Measurements from ENCODE around the gene NRTN. TPM values are rescaled to one million over a fixed set of nuclear protein-coding genes. Genes with fewer than 3 reads are reported as not detected.
"Not testable (repeated sequence)": the region's sequence is repeated elsewhere in the genome, so short reads cannot be mapped to it uniquely, and the experiment has no call there.

The NRTN gene
- total RNA-seq, 3 donors from 2014 or later (not counting 1 experiment from before 2014, with no cell fraction given): 0.33 to 0.34 TPM; not detected in 1

GRCh38 chr19:5843295-5843927, 38.5 kb downstream of the NRTN start:
- Mint-ChIP-seq H3K4me1 (no peaks in the 10 kb centered on the region), H3K4me3 (no peak overlapping the region), H3K27ac (no peak overlapping the region), H3K9me3 (no peaks in the 10 kb centered on the region), H3K27me3 (ENCODE audit: low read depth in 2 of 2) (no peaks in the 10 kb centered on the region), H3K36me3 (no peaks in the 10 kb centered on the region)
- Histone ChIP-seq H3K4me1 (ENCODE audit: control insufficient read depth, insufficient read depth, low read length) (peaks cover 4% of the 10 kb centered on the region), H3K27me3 (ENCODE audit: control insufficient read depth, insufficient read depth, low read length) (no peaks in the 10 kb centered on the region), H3K4me3 (ENCODE audit: low read length) (no peak overlapping the region), H3K36me3 (ENCODE audit: control insufficient read depth, insufficient read depth, low read length) (no peaks in the 10 kb centered on the region), H3K9me3 (ENCODE audit: control insufficient read depth, insufficient read depth, low read length) (no peaks in the 10 kb centered on the region), H3K27ac (ENCODE audit: low read length) (no peak overlapping the region)
- 91% methylated on average over 17 of the region's 21 CpGs for WGBS (ENCODE audit: insufficient coverage)
- intact Hi-C loops (cut with micrococcal nuclease): no loop called here
- ATAC-seq (no peak), DNase-seq (no peak)
- TF ChIP-seq CTCF (IDR thresholded peaks at IDR 0.05): no peak

DNA sequence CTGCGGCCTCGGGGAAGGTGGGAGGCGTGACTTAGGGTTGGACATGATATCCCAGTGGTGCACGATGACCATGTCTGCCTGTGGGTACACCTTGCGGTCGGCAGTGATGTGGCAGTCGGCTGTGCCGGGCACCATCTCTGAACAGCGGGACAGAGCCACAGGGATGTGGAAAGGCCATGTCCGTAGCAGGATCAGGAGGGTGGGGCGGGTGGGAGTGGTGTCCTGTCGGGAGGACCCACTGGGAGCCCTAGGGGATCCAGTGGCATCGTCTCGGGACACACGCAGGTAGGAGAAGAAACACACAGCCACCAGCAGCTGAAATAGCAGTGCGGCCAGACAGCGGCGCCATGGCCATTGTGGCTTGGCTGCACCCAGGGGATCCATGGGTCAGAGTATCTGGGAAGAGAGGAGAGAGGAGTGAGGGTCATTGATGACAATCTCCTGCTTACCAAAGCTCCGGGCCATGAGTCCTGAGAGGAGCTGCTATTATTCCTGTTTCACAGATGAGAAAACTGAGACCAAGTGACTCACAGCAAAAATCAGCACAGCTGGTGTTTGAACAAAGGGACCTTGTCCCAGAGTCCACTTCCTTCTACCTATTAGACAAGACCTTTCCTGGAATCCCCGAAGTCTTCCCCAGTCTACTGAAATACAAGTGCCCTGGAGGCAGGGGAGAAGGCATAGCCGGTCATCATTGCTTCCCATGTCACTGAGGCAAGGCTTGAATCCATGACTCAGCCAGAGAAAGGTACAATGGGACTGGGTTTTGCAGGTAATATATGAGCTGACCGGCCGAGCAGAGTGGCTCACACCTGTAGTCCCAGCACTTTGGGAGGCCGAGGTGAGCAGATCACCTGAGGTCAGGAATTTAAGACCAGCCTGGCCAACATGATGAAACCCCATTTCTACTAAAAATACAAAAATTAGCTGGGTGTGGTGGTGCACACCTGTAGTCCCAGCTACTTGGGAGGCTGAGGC, 39.9 kb downstream of the NRTN start:
- 91% methylated on average over 23 of the region's 24 CpGs for WGBS (ENCODE audit: insufficient coverage)
- TF ChIP-seq CTCF (IDR thresholded peaks at IDR 0.05): no peak
- Histone ChIP-seq H3K36me3 (ENCODE audit: control insufficient read depth, insufficient read depth, low read length) (no peaks in the 10 kb centered on the region), H3K4me3 (ENCODE audit: low read length) (no peak overlapping the region), H3K27ac (ENCODE audit: low read length) (no peak overlapping the region), H3K4me1 (ENCODE audit: control insufficient read depth, insufficient read depth, low read length) (no peaks in the 10 kb centered on the region), H3K27me3 (ENCODE audit: control insufficient read depth, insufficient read depth, low read length) (no peaks in the 10 kb centered on the region), H3K9me3 (ENCODE audit: control insufficient read depth, insufficient read depth, low read length) (no peaks in the 10 kb centered on the region)
- ATAC-seq (no peak), DNase-seq (no peak)
- H3K9me3 Mint-ChIP-seq: no peaks in the 10 kb centered on the region
- H3K36me3 Mint-ChIP-seq: no peaks in the 10 kb centered on the region
- no peaks in the 10 kb centered on the region for H3K27me3 Mint-ChIP-seq (ENCODE audit: low read depth in 2 of 2)
- H3K27ac Mint-ChIP-seq: no peak overlapping the region
- H3K4me1 Mint-ChIP-seq: no peaks in the 10 kb centered on the region
- intact Hi-C loops (cut with micrococcal nuclease): no loop called here
- no peak overlapping the region for H3K4me3 Mint-ChIP-seq

DNA sequence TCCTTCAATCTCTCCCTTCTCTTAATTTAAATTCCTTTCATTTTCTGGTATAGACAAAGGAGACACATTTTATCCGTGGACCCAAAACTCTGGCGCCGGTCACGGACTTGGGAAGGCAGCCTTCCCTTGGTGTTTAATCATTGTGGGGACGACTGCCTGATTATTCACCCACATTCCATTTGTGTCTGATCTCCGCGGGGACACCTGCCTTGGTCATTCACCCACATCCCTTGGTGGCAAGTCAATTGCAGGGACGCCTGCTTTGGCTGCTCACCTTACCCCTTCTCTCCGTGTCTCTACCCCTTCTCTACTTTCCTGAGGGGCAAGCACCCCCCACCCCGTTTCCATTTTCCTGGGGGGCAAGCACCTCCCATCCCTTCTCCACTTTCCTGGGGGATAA, 43.0 kb downstream of the NRTN start:
- H3K4me3 Mint-ChIP-seq; H3K4me1 Mint-ChIP-seq; H3K27ac Mint-ChIP-seq; H3K36me3 ChIP-seq (ENCODE audit: control insufficient read depth, insufficient read depth, low read length); H3K4me1 ChIP-seq (ENCODE audit: control insufficient read depth, insufficient read depth, low read length); H3K27me3 ChIP-seq (ENCODE audit: control insufficient read depth, insufficient read depth, low read length); DNase-seq; intact Hi-C loops (cut with micrococcal nuclease); H3K4me3 ChIP-seq (ENCODE audit: low read length); ATAC-seq; H3K9me3 ChIP-seq (ENCODE audit: control insufficient read depth, insufficient read depth, low read length); H3K36me3 Mint-ChIP-seq; H3K27ac ChIP-seq (ENCODE audit: low read length); H3K9me3 Mint-ChIP-seq; H3K27me3 Mint-ChIP-seq (ENCODE audit: low read depth in 2 of 2): not testable (repeated sequence)
- 87% methylated on average over 10 of the region's 10 CpGs for WGBS (ENCODE audit: insufficient coverage)

- 84% methylated on average over 5 of the region's 5 CpGs for WGBS (ENCODE audit: insufficient coverage)
- H3K36me3 Mint-ChIP-seq; H3K36me3 ChIP-seq (ENCODE audit: control insufficient read depth, insufficient read depth, low read length); H3K9me3 Mint-ChIP-seq; intact Hi-C loops (cut with micrococcal nuclease); H3K4me1 Mint-ChIP-seq; H3K4me3 ChIP-seq (ENCODE audit: low read length); H3K4me3 Mint-ChIP-seq; DNase-seq; H3K4me1 ChIP-seq (ENCODE audit: control insufficient read depth, insufficient read depth, low read length); ATAC-seq; H3K27ac Mint-ChIP-seq; H3K9me3 ChIP-seq (ENCODE audit: control insufficient read depth, insufficient read depth, low read length); H3K27ac ChIP-seq (ENCODE audit: low read length); H3K27me3 ChIP-seq (ENCODE audit: control insufficient read depth, insufficient read depth, low read length); H3K27me3 Mint-ChIP-seq (ENCODE audit: low read depth in 2 of 2): not testable (repeated sequence)
These were observed 43.8 kb downstream of the NRTN start for GRCh38 chr19:5848621-5849020.
